RWPE2 (cell line): ENCODE results near the gene MAP4.

Source experiments
- ATAC-seq: fragments of 200-7000 bp; cut with Tn5 transposase; 3 replicates; pipeline ENCODE4 v1.9.1; 2021; ENCODE audit warnings: low read depth
- DNase-seq: peaks from one replicate; pipeline ENCODE4 v3.0.0-alpha.2; 2020; ENCODE audit warnings: low spot score
- H3K27ac ChIP-seq: fragments of 450-650 bp; 2 replicates; pipeline ENCODE4 v1.5.1; 2017; ENCODE audit warnings: mild to moderate bottlenecking; ENCODE audit not compliant: poor library complexity, severe bottlenecking
- H3K27me3 ChIP-seq: fragments of 250-450 bp; sonication (Bioruptor Pico); 2 replicates; pipeline ENCODE4 v1.5.1; 2021; ENCODE audit warnings: mild to moderate bottlenecking, moderate library complexity; ENCODE audit not compliant: insufficient read depth, poor library complexity, severe bottlenecking
- H3K36me3 ChIP-seq: fragments of 250-450 bp; sonication (Bioruptor Pico); 2 replicates; pipeline ENCODE4 v1.5.1; 2020; ENCODE audit warnings: low read depth, mild to moderate bottlenecking, moderate library complexity
- H3K4me1 ChIP-seq: fragments of 250-450 bp; sonication (Bioruptor Pico); 2 replicates; pipeline ENCODE4 v1.5.1; 2021; ENCODE audit warnings: mild to moderate bottlenecking, moderate library complexity; ENCODE audit not compliant: insufficient read depth, poor library complexity, severe bottlenecking
- H3K4me3 ChIP-seq: fragments of 250-450 bp; sonication (Bioruptor Pico); 2 replicates; pipeline ENCODE4 v1.5.1; 2021; ENCODE audit warnings: mild to moderate bottlenecking, moderate library complexity; ENCODE audit not compliant: severe bottlenecking
- H3K9me3 ChIP-seq: fragments of 250-450 bp; sonication (Bioruptor Pico); 2 replicates; pipeline ENCODE4 v1.5.1; 2021; ENCODE audit warnings: mild to moderate bottlenecking, moderate library complexity; ENCODE audit not compliant: severe bottlenecking
- TF ChIP-seq, protein P1 (sequence below): fragments of 450-650 bp; IDR thresholded peaks from one replicate; pipeline ENCODE4 v1.5.1; 2017; ENCODE audit warnings: mild to moderate bottlenecking, moderate library complexity; ENCODE audit not compliant: poor library complexity, severe bottlenecking

MAP4 gene

DNA sequence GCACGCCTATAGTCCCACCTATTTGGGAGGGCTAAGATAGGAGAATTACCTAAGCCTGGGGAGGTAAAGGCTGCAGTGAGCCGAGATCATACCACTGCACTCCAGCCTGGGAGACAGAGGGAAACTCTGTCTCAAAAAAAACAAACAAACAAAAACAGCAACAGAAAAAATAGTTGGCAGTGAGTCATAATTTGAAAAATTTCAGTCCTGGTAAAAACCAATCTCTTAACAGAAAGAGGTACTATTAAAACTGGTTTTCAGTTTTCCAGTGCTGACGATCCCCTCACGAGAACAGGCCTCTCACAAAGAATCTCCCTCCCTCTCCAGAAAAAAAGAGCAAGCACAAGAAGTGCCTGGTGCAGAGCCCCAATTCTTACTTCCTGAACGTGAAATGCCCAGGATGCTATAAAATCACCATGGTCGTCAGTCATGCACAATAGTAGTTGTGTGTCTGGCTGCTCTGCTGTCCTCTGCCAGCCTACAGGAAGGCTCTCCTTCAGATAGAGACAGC, 22.8 kb upstream of the MAP4 start:
- Histone ChIP-seq H3K27ac (no peak overlapping the region), H3K27me3 (no peaks in the 10 kb centered on the region), H3K36me3 (peaks cover 5% of the 10 kb centered on the region), H3K4me3 (no peak overlapping the region), H3K9me3 (no peaks in the 10 kb centered on the region), H3K4me1 (peaks cover 22% of the 10 kb centered on the region)
- DNase-seq (no peak), ATAC-seq (no peak)
- TF ChIP-seq, protein P1, sequence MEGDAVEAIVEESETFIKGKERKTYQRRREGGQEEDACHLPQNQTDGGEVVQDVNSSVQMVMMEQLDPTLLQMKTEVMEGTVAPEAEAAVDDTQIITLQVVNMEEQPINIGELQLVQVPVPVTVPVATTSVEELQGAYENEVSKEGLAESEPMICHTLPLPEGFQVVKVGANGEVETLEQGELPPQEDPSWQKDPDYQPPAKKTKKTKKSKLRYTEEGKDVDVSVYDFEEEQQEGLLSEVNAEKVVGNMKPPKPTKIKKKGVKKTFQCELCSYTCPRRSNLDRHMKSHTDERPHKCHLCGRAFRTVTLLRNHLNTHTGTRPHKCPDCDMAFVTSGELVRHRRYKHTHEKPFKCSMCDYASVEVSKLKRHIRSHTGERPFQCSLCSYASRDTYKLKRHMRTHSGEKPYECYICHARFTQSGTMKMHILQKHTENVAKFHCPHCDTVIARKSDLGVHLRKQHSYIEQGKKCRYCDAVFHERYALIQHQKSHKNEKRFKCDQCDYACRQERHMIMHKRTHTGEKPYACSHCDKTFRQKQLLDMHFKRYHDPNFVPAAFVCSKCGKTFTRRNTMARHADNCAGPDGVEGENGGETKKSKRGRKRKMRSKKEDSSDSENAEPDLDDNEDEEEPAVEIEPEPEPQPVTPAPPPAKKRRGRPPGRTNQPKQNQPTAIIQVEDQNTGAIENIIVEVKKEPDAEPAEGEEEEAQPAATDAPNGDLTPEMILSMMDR = no peak

DNA sequence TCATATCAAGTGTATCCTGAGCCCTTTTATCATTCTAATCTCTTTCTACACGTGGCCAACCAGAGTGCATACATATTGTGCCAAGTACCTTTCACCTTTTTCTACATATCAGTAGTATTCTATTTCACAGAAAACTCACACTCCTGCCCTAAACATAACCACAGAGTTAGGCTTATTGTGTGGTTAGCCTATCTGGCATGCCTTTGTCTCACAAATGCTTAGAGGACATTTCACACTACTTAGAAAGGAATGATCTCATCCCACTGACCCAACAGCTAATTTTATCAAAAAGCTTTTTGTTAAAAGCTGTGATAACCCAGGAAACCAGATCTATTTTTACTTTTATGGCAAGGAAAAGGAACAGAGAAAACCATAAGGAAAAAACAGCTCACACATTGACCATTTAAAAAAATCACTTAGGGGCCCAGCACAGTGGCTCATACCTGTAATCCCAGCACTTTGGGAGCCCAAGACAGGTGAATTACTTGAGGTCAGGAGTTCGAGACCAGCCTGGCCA, 17.8 kb upstream of the MAP4 start:
- Histone ChIP-seq H3K9me3 (no peaks in the 10 kb centered on the region), H3K36me3 (no peaks in the 10 kb centered on the region), H3K4me1 (peaks cover 6% of the 10 kb centered on the region), H3K27me3 (no peaks in the 10 kb centered on the region), H3K27ac (peak overlapping the region; percentile 22), H3K4me3 (no peak overlapping the region)
- peak; percentile 94 for ATAC-seq
- no peak for DNase-seq
- TF ChIP-seq, protein P1 = no peak

DNA sequence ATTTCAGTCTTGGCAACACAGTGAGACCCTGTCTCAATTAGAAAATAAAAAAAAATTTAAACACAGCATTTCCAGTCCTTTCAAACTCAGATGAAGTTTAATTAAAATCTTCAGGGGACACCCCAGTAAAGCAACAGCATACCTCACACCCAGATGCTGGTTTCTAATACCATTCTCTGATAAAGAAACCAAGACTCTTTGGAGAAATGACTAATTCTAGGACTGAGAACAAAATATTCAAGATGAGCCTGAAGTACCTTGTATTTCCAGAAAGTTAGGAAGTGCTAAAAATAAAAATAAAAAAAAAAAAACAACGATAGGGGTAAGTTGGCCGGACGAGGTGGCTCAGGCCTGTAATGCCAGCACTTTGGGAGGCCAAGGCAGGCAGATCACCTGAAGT, 14.0 kb upstream of the MAP4 start:
- Histone ChIP-seq H3K4me3 (no peak overlapping the region), H3K4me1 (peaks cover 20% of the 10 kb centered on the region), H3K9me3 (no peaks in the 10 kb centered on the region), H3K27me3 (no peaks in the 10 kb centered on the region), H3K27ac (no peak overlapping the region), H3K36me3 (peaks cover 5% of the 10 kb centered on the region; the same call in 1 of the 2 replicates)
- no peak for ATAC-seq
- TF ChIP-seq, protein P1 = no peak
- no peak for DNase-seq

DNA sequence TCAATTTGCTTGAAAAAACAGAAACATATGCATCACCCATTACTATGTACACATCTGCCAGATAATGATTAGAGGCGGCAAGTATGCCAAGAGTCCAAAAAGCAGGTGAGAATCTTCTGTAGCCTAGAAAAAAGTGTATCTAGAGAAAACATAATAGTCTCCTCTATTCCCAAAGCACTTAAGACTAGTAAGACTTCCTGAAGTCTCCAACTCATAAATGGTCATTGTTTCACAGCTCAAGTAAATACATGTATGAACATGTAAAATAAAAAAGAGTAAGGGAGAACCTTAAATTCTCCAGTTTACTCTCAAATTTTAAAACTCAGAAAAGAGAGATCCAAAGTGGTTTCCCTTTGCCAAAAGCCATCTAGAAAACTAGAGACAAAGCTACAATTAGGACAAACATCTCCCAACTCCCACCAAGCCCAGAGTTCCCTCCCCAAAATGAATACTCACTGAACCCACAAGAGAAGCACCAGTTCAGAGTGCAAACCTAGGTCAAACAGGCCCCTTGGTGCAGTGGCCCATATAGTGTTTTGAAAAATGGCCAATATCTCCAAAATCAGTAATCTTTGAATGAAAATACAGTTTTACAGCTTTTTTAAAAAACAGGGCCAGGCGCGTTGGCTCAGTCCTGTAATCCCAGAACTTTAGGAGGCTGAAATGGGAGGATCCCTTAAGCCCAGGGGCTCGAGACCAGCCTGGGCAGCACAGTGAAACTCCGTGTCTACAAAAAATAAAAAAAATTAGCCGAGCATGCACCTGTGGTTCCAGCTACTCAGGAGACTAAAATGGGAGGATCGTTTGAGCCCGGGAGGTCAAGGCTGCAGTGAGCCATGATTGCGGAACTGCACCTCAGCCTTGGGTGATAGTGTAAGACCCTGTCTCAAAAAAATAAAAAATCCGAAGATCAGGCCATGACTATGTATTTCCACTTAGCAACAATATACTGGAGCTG, 11.0 kb upstream of the MAP4 start:
- Histone ChIP-seq H3K4me1 (peaks cover 15% of the 10 kb centered on the region), H3K9me3 (no peaks in the 10 kb centered on the region), H3K27ac (peak overlapping the region; percentile 1), H3K4me3 (no peak overlapping the region), H3K36me3 (peaks cover 5% of the 10 kb centered on the region; the same call in 1 of the 2 replicates), H3K27me3 (no peaks in the 10 kb centered on the region)
- ATAC-seq (peak; percentile 33; the same call in 1 of the 3 replicates), DNase-seq (no peak)
- TF ChIP-seq, protein P1 = no peak
